Right atrium auricular region (tissue), 2 donors: ENCODE measurements around the gene DIP2B. TPM values are rescaled to one million over a fixed set of nuclear protein-coding genes. Genes with fewer than 3 reads are reported as not detected.

ENCODE experiments used
- DNase-seq: peaks from one replicate; pipeline ENCODE4 v3.0.0-alpha.2; 2019; ENCODE audit warnings: low spot score
- H3K27ac ChIP-seq, 2 donors: fragments of 200-600 bp; sonication (generic); 1 replicate in 1 of 2; 2 replicates in 1 of 2; pipeline ENCODE4 v1.5.1; 2016 to 2019
- H3K27me3 ChIP-seq, 2 donors: fragments of 200-600 bp; sonication (generic); one replicate each; pipeline versions ENCODE4 v1.5.1 to v1.6.0; 2017 to 2019
- H3K36me3 ChIP-seq: fragments of 200-600 bp; sonication (generic); one replicate; pipeline ENCODE4 v1.5.1; 2016
- H3K4me1 ChIP-seq, 2 donors: fragments of 200-600 bp; sonication (generic); one replicate each; pipeline versions ENCODE4 v1.5.1 to v1.6.0; 2017 to 2019
- H3K4me3 ChIP-seq, 2 donors: fragments of 200-600 bp; sonication (generic); 1 replicate in 1 of 2; 2 replicates in 1 of 2; pipeline ENCODE4 v1.5.1; 2017 to 2019; ENCODE audit warnings: mild to moderate bottlenecking in 1 of 2, moderate library complexity in 1 of 2
- H3K9me3 ChIP-seq, 2 donors: fragments of 200-600 bp; sonication (generic); one replicate each; pipeline ENCODE4 v1.5.1; 2019
- total RNA-seq, 2 donors: library from RNA; depleted of rRNA; stranded (reverse); fragments of >200 nt; gene quantifications; one replicate each; pipeline ENCODE4 v1.1.0, GENCODE V29; 2016
- TF ChIP-seq, protein P1 (sequence below), 2 donors: fragments of 200-600 bp; sonication (generic); IDR thresholded peaks; one replicate each; pipeline ENCODE4 v1.5.1; 2019; ENCODE audit warnings: antibody characterized with exemption in 2 of 2

Gene DIP2B
- total RNA-seq, 2 donors from 2014 or later: 11.6 to 15.2 TPM

DNA sequence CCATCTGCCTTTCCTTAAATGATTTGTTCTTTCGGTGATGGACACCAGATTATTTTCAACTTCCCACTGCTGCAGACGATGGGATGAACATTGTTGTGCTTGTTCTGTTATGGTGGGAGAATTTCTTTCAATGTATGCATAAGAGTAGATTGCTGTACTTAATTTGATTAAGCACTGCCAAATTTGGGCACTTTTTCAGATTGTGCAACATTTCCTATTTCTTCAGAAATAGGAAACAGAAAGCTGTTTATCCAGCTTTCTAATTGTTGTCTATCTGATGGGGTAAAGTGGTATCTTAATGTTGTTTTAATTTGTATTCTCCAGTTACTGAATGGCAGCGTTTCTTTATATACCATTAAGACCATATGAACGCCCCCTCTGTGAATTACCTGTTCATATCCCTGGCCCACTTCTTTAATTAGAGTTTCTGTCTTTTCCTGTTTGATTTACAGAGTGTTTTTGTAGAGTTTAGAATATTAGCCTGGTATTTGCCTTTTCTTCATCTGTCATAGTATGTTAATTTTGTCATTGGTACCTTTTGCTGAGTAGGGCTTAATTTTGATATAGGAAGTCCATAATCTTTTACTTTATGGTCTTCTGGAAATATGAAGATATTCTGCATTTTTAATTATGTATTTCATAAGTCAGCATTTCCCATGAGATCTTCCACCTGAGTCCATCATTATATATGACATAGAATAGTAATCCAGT, 59.6 kb downstream of the DIP2B start:
- Histone ChIP-seq H3K27ac (no peak overlapping the region), H3K9me3 (no peaks in the 10 kb centered on the region), H3K4me3 (no peak overlapping the region), H3K4me1 (peaks cover 0 to 30% of the 10 kb centered on the region in 2 donors), H3K27me3 (no peaks in the 10 kb centered on the region), H3K36me3 (no peaks in the 10 kb centered on the region)
- TF ChIP-seq, protein P1, sequence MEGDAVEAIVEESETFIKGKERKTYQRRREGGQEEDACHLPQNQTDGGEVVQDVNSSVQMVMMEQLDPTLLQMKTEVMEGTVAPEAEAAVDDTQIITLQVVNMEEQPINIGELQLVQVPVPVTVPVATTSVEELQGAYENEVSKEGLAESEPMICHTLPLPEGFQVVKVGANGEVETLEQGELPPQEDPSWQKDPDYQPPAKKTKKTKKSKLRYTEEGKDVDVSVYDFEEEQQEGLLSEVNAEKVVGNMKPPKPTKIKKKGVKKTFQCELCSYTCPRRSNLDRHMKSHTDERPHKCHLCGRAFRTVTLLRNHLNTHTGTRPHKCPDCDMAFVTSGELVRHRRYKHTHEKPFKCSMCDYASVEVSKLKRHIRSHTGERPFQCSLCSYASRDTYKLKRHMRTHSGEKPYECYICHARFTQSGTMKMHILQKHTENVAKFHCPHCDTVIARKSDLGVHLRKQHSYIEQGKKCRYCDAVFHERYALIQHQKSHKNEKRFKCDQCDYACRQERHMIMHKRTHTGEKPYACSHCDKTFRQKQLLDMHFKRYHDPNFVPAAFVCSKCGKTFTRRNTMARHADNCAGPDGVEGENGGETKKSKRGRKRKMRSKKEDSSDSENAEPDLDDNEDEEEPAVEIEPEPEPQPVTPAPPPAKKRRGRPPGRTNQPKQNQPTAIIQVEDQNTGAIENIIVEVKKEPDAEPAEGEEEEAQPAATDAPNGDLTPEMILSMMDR (IDR thresholded peaks at IDR 0.05): no peak
- no peak for DNase-seq

DNA sequence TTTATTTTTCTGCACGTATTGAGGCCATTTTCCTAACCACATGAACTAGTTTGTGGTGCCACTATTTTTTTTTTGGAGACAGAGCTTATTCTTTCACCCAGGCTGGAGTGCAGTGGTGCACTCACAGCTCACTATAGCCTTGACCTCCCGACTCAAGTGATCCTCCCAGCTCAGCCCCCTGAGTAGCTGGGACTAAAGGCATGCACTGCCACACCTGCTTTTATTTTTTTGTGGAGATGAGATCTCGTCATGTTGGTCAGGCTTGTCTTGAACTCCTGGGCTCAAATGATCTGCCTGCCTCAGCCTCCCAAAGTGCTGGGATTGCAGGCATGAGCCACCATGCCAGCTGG, 60.1 kb downstream of the DIP2B start:
- Histone ChIP-seq H3K36me3 (no peaks in the 10 kb centered on the region), H3K4me1 (peaks cover 0 to 35% of the 10 kb centered on the region in 2 donors), H3K4me3 (no peak overlapping the region), H3K9me3 (no peaks in the 10 kb centered on the region), H3K27me3 (no peaks in the 10 kb centered on the region), H3K27ac (no peak overlapping the region)
- DNase-seq: no peak
- TF ChIP-seq, protein P1 (IDR thresholded peaks at IDR 0.05): no peak

DNA sequence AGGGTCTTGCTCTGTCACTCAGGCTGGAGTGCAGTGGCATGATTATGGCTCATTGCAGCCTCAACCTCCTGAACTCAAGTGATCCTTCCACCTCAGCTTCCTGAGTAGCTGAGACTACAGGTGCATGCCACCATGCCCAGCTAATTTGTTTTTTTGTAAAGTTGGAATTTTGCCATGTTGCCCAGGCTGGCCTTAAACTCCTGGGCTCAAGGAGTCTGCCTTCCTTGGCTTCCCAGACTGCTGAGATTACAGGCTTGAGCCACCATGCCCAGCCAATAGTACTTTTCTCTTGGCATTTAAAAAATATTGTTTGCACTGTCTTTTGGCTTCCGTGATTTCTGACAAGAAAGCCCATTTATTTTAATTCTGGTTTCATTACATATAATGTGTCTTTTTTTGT, 61.3 kb downstream of the DIP2B start:
- H3K4me1 ChIP-seq: peaks cover 0 to 42% of the 10 kb centered on the region in 2 donors
- TF ChIP-seq, protein P1 (IDR thresholded peaks at IDR 0.05): no peak

DNA sequence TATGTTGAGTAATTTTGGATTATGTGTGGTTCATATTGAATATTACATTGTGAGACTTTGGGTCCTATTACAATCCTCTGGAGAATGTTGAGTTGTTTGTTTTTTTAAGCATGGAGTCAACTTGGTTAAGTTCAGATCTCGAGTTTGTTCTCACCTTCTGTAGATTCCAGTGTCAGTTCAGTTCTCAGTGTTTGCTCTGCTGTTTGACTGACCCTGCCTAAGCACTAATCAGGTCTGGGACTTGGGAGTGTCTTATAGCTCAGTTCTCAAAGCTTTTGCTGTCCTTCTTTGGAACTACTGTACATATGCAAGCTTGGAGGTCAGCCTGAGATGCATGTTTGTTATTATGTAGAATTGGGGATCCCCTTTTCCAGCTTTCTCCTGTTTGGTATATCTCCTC, 63.1 kb downstream of the DIP2B start:
- no peaks in the 10 kb centered on the region for H3K36me3 ChIP-seq
- no peaks in the 10 kb centered on the region for H3K27me3 ChIP-seq
- H3K4me1 ChIP-seq: peaks cover 0 to 54% of the 10 kb centered on the region in 2 donors
- TF ChIP-seq, protein P1 (IDR thresholded peaks at IDR 0.05): no peak
- no peak for DNase-seq
- H3K9me3 ChIP-seq: no peaks in the 10 kb centered on the region
- H3K4me3 ChIP-seq: no peak overlapping the region
- peak overlapping the region; percentile 43 to 50 for H3K27ac ChIP-seq

More for the DNA sequence above, 61.3 kb downstream of the DIP2B start:
- no peak for DNase-seq
- no peak overlapping the region for H3K27ac ChIP-seq
- no peak overlapping the region for H3K4me3 ChIP-seq
- H3K36me3 ChIP-seq: no peaks in the 10 kb centered on the region
- no peaks in the 10 kb centered on the region for H3K27me3 ChIP-seq
- H3K9me3 ChIP-seq: no peaks in the 10 kb centered on the region

DNA sequence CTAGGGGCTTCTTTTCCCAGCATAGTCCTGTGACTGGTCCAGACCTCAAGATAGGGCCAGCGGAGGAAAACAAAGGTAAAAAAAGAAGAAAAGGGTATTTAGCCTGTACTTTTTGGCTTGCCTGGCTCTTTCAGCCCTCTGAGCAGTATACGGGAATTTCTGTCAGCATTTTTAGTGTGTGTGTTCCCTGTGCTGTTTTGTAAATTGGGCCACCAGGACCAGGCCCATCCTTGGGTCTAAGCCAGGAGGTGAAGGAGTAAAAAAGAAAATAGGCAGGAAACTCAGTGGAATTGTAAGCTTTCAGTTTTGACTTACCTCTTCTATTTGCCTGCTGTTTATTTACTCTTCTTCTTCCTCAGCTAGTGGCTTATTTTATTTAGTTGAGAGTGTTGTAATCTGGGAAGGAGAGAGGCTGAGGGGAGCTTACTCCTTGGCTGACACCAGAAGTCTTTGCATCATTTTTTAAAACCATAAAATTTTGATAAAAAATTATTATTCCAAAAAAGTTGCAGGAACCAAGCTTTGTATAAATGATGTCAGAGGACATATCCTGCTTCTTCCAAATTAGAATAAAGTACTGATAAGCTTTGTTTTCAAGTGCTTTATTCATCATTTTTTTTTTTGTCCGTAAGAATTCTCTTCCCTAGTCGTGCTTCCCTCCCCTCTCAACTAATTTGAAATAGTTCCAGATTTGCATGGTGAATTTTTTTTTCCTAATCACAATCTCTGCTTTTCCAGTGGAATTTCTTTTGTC, 63.7 kb downstream of the DIP2B start:
- Histone ChIP-seq H3K4me1 (peaks cover 0 to 60% of the 10 kb centered on the region in 2 donors), H3K36me3 (no peaks in the 10 kb centered on the region), H3K27ac (peak overlapping the region; percentile 43 to 50), H3K9me3 (no peaks in the 10 kb centered on the region), H3K27me3 (no peaks in the 10 kb centered on the region), H3K4me3 (no peak overlapping the region)
- no peak for DNase-seq
- TF ChIP-seq, protein P1 (IDR thresholded peaks at IDR 0.05): no peak
